Endothelial cell of umbilical vein (primary cell): ENCODE measurements around the gene L3MBTL2. TPM values are rescaled to one million over a fixed set of nuclear protein-coding genes. Genes with fewer than 3 reads are reported as not detected.

Experiments
- BruUV-seq: library from RNA; stranded (reverse); fragments of 400-500 nt; replicated peaks from 2 replicates; lab custom pipeline; 2021; lab: Mats Ljungman, UMichigan
- CTCF ChIA-PET: fragments of 300-600, 350-600 bp; sonication (Branson Sonifier 250); formaldehyde crosslinking; loops from one replicate; lab custom pipeline; 2021; ENCODE audit warnings: antibody characterized with exemption, inconsistent platforms; lab: Charles Lee
- POLR2A ChIA-PET: fragments of 300-600, 350-600 bp; sonication (Branson Sonifier 250); formaldehyde crosslinking; loops from one replicate; lab custom pipeline; 2021; ENCODE audit warnings: antibody characterized with exemption, inconsistent platforms; lab: Charles Lee
- DNase-seq: peaks from one replicate; pipeline ENCODE4 v3.0.0-alpha.2; 2011; ENCODE audit warnings: low read depth, low spot score
- FAIRE-seq: peaks from 2 replicates; lab custom pipeline; 2011; peaks lifted over from hg19 to GRCh38; lab: Jason Lieb, UNC
- H2AFZ ChIP-seq: 2 replicates; pipeline ENCODE4 v1.6.0; 2012; ENCODE audit warnings: low read depth, low read length, control low read depth, inconsistent platforms
- H3K27ac ChIP-seq: 2 replicates; pipeline ENCODE4 v1.5.1; 2011; ENCODE audit warnings: low read depth, mild to moderate bottlenecking, control low read depth, low read length, moderate library complexity; ENCODE audit not compliant: insufficient read depth
- H3K27me3 ChIP-seq, 2 experiments: 2 replicates each; pipeline versions ENCODE4 v1.6.0 to v1.6.1; 2011; ENCODE audit warnings: low read length in 2 of 2, mixed read lengths in 1 of 2; ENCODE audit not compliant: control insufficient read depth in 2 of 2, insufficient read depth in 2 of 2
- H3K36me3 ChIP-seq, 2 experiments: 2 replicates in 1 of 2; 3 replicates in 1 of 2; pipeline ENCODE4 v1.5.1; 2011; ENCODE audit warnings: low read length in 2 of 2, mild to moderate bottlenecking in 1 of 2, moderate library complexity in 1 of 2; ENCODE audit not compliant: control insufficient read depth in 2 of 2, insufficient read depth in 2 of 2; ENCODE audit errors: extremely low read depth in 1 of 2
- H3K4me1 ChIP-seq: 3 replicates; pipeline ENCODE4 v1.5.1; 2011; ENCODE audit warnings: mild to moderate bottlenecking, low read length; ENCODE audit not compliant: control insufficient read depth, insufficient read depth; ENCODE audit errors: extremely low read depth
- H3K4me2 ChIP-seq: 2 replicates; pipeline ENCODE4 v1.6.1; 2011; ENCODE audit warnings: low read length, control low read depth, mixed read lengths; ENCODE audit not compliant: insufficient read depth
- H3K4me3 ChIP-seq, 3 experiments: fragments of 200-600 bp in 1 of 3; sonication (generic), shearing (Covaris generic) in 1 of 3; replicated peaks in 1 of 3; 2 replicates each; pipeline ENCODE4 v1.5.1; 2011 to 2016; ENCODE audit warnings: control low read depth in 3 of 3, low read length in 3 of 3, mild to moderate bottlenecking in 2 of 3, inconsistent platforms in 1 of 3, low read depth in 1 of 3, moderate library complexity in 1 of 3; ENCODE audit not compliant: insufficient read depth in 1 of 3
- H3K79me2 ChIP-seq: 2 replicates; pipeline ENCODE4 v1.6.0; 2012; ENCODE audit warnings: low read length, inconsistent platforms; ENCODE audit not compliant: control insufficient read depth, insufficient read depth
- H3K9ac ChIP-seq: replicated peaks from 2 replicates; pipeline ENCODE3; 2011; ENCODE audit warnings: low read length, control low read depth; ENCODE audit not compliant: insufficient read depth; ENCODE audit errors: extremely low read depth
- H3K9me1 ChIP-seq: replicated peaks from 3 replicates; pipeline ENCODE4 v1.6.0; 2011; ENCODE audit warnings: mild to moderate bottlenecking, low read length; ENCODE audit not compliant: control insufficient read depth, insufficient read depth; ENCODE audit errors: extremely low read depth
- H3K9me3 ChIP-seq: replicated peaks from 2 replicates; pipeline ENCODE4 v1.5.1; 2012; ENCODE audit warnings: low read length, inconsistent platforms; ENCODE audit not compliant: control insufficient read depth, insufficient read depth
- H4K20me1 ChIP-seq: replicated peaks from 2 replicates; pipeline ENCODE3; 2011; ENCODE audit warnings: mild to moderate bottlenecking, low read length; ENCODE audit not compliant: control insufficient read depth, insufficient read depth; ENCODE audit errors: extremely low read depth
- EZH2 ChIP-seq: IDR thresholded peaks from 2 replicates; pipeline ENCODE4 v1.6.1; 2012; ENCODE audit warnings: borderline replicate concordance, low read depth, mild to moderate bottlenecking, moderate library complexity, low read length, inconsistent platforms; ENCODE audit not compliant: severe bottlenecking
- FOS ChIP-seq: IDR thresholded peaks from 2 replicates; pipeline ENCODE4 v1.6.1; 2011; ENCODE audit warnings: mild to moderate bottlenecking, low read length, moderate library complexity, borderline replicate concordance; ENCODE audit not compliant: insufficient read depth
- GATA2 ChIP-seq: IDR thresholded peaks from 2 replicates; pipeline ENCODE4 v1.7.0; 2011; ENCODE audit warnings: low read depth, mild to moderate bottlenecking, moderate library complexity, mixed read lengths, low read length; ENCODE audit not compliant: insufficient read length, insufficient read depth
- JUN ChIP-seq: IDR thresholded peaks from 2 replicates; pipeline ENCODE4 v1.6.1; 2011; ENCODE audit warnings: borderline replicate concordance, low read depth; ENCODE audit not compliant: insufficient read length, insufficient read depth
- MYC ChIP-seq: IDR thresholded peaks from one replicate; pipeline ENCODE4 v1.6.1; 2011; ENCODE audit warnings: mild to moderate bottlenecking, low read depth, low read length
- POLR2A ChIP-seq: IDR thresholded peaks from 2 replicates; pipeline ENCODE4 v1.6.1; 2012; ENCODE audit warnings: low read depth, mild to moderate bottlenecking, control low read depth, low read length
- POLR2AphosphoS5 ChIP-seq: IDR thresholded peaks from 2 replicates; pipeline ENCODE4 v1.6.1; 2012; ENCODE audit warnings: low read depth, mild to moderate bottlenecking, control low read depth, low read length, moderate library complexity; ENCODE audit not compliant: insufficient read depth
- dilution Hi-C: fragments of 300-500 bp; cut with MboI; formaldehyde crosslinking; loops from one replicate; pipeline ENCODE4 v1.15.0; 2019; ENCODE audit warnings: low sequenced_read_pairs; ENCODE audit not compliant: extremely low pct_ligation_motif_present
- intact Hi-C: fragments of 100-400 bp; cut with micrococcal nuclease; formaldehyde crosslinking; loops from one replicate; pipeline ENCODE4 v1.10.0; 2022
- polyA plus RNA-seq, 4 experiments: library from polyadenylated mRNA; depleted of rRNA in 3 of 4; stranded (reverse) in 3 of 4; unstranded in 1 of 4; fragments of >200 nt; gene quantifications; 2 replicates each; pipeline versions ENCODE4 v1.2.1 to v1.2.3, GENCODE V29; 2011 to 2012; ENCODE audit warnings: missing spikeins in 1 of 4
- total RNA-seq: library from RNA; stranded (reverse); gene quantifications from 2 replicates; pipeline ENCODE4 v1.2.3, GENCODE V29; 2021
- TF ChIP-seq, protein P1 (sequence below): IDR thresholded peaks from 2 replicates; pipeline ENCODE4 v1.6.1; 2011; ENCODE audit not compliant: insufficient read depth, insufficient read length
- TF ChIP-seq, protein P2 (sequence below), 2 donors: IDR thresholded peaks; 1 replicate in 1 of 2; 2 replicates in 1 of 2; pipeline ENCODE4 v1.5.1; 2011; ENCODE audit warnings: low read length in 2 of 2, mild to moderate bottlenecking in 2 of 2, moderate library complexity in 2 of 2, control low read depth in 1 of 2, inconsistent platforms in 1 of 2, low read depth in 1 of 2; ENCODE audit not compliant: insufficient read depth in 1 of 2; ENCODE audit errors: extremely low read depth in 1 of 2

Gene L3MBTL2
- total and polyA plus RNA-seq, 2 donors (not counting 3 experiments of a cell fraction or from before 2014, with no cell fraction given) = 28.2 to 34.9 TPM

DNA sequence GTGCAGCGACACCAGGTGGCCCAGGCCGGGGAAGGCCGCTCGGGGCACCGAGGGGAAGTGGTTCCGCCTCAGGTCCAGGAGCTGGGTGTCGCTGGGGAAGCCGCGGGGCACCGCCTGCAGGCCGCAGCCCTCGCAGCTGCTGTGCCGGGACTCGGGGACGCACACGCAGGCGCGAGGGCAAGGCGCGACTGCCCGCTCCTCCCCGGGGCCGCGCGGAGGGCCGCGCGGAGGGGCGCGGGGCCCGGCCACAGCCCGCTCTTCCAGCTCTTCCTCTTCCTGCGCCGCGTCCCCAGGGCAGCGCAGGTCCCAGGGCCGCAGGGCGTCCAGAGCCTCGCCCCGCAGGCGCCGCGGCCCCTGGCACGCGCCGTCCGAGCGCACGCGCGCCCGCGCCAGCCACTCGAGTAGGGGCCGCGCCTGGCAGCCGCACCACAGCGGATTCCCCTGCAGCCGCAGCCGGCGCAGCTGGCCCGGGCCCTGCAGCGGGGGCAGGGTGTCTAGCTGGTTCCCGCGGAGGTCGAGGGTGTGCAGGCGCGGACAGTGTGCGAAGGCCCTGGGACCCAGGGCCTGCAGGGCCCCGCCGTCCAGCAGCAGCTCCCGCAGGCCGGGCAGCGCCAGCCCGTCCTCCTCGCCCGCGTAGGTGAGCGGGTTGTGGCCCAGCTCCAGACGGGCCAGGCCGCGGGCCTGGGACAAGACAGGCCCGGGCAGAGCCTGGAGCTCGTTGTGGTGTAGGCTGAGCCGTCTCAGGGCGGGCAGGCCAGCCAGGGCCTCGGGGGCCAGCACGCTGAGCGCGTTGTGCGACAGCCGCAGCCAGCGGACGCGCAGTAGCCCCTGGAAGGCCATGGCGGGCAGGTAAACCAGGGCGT lies 32.8 kb downstream of the L3MBTL2 start:
- peak overlapping the region in 1 of 3 experiments; percentile 5 for H3K4me3 ChIP-seq

More for the DNA sequence above, 32.8 kb downstream of the L3MBTL2 start:
- Histone ChIP-seq H3K9me1 (no peaks in the 10 kb centered on the region), H3K4me2 (peak overlapping the region; percentile 65), H3K9ac (no peak overlapping the region), H3K79me2 (no peaks in the 10 kb centered on the region), H2AFZ (peak overlapping the region; percentile 67), H3K27ac (no peak overlapping the region), H3K36me3 (no peaks in the 10 kb centered on the region), H3K9me3 (no peaks in the 10 kb centered on the region), H3K27me3 (no peaks in the 10 kb centered on the region), H4K20me1 (no peaks in the 10 kb centered on the region), H3K4me1 (peaks cover 6% of the 10 kb centered on the region)
- FAIRE-seq = peak; percentile 59
- BruUV-seq = no TSS peak
- ChIA-PET POLR2A (interaction anchor here (1.2 kb wide), 1 partner anchor 41 kb away, joined by 3 read pairs; no protein-coding TSS in a partner anchor), CTCF (interaction anchor here (0.8 to 5.1 kb wide), 10 partner anchors 8 to 316 kb away, joined by 3 to 43 read pairs (median 7); partner anchors contain the start of gene RBX1)
- intact Hi-C loops = loop anchor here (10.0 kb wide), 1 partner anchor 313 kb away; no protein-coding TSS in a partner anchor
- dilution Hi-C loops = no loop called here
- DNase-seq = peak; percentile 31
- TF ChIP-seq FOS (no peak), POLR2AphosphoS5 (peak; percentile 56), MYC (no peak), JUN (no peak), GATA2 (no peak), POLR2A (peak; percentile 56), EZH2 (no peak)
- TF ChIP-seq, protein P1, sequence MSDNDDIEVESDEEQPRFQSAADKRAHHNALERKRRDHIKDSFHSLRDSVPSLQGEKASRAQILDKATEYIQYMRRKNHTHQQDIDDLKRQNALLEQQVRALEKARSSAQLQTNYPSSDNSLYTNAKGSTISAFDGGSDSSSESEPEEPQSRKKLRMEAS = no peak
- TF ChIP-seq, protein P2, sequence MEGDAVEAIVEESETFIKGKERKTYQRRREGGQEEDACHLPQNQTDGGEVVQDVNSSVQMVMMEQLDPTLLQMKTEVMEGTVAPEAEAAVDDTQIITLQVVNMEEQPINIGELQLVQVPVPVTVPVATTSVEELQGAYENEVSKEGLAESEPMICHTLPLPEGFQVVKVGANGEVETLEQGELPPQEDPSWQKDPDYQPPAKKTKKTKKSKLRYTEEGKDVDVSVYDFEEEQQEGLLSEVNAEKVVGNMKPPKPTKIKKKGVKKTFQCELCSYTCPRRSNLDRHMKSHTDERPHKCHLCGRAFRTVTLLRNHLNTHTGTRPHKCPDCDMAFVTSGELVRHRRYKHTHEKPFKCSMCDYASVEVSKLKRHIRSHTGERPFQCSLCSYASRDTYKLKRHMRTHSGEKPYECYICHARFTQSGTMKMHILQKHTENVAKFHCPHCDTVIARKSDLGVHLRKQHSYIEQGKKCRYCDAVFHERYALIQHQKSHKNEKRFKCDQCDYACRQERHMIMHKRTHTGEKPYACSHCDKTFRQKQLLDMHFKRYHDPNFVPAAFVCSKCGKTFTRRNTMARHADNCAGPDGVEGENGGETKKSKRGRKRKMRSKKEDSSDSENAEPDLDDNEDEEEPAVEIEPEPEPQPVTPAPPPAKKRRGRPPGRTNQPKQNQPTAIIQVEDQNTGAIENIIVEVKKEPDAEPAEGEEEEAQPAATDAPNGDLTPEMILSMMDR (IDR thresholded peaks at IDR 0.05; ENCODE audit: extremely low read depth in 1 of 2, insufficient read depth in 1 of 2, low read depth in 1 of 2, low read length in 2 of 2) = peak; percentile 28 to 58
